Measurements from ENCODE around the gene HDHD2. TPM values are rescaled to one million over a fixed set of nuclear protein-coding genes. Genes with fewer than 3 reads are reported as not detected.

Gene HDHD2
- total and polyA plus RNA-seq, 2 of the 13 experiments (the other 11 are each of a cell fraction or from before 2014, with no cell fraction given) = 10.2 to 34.7 TPM

DNA sequence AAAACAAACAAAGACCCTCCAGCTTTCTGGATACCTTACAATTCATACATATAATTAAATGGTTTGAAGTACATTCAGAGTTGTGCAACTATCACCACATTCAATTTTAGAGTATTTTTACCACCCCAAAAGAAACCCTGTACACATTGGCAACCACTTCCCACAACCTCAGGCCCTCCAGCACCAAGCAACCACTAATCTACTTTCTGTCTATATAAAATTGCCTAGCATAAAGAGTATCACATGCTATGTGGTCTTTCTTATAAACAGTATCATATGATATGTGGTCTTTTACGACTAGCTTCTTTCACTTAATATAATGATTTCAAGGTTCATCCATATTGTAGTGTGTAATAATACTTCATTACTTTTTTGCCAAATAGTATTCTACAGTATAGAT, 18.6 kb upstream of the HDHD2 start (continued):
- TF ChIP-seq, protein P1, sequence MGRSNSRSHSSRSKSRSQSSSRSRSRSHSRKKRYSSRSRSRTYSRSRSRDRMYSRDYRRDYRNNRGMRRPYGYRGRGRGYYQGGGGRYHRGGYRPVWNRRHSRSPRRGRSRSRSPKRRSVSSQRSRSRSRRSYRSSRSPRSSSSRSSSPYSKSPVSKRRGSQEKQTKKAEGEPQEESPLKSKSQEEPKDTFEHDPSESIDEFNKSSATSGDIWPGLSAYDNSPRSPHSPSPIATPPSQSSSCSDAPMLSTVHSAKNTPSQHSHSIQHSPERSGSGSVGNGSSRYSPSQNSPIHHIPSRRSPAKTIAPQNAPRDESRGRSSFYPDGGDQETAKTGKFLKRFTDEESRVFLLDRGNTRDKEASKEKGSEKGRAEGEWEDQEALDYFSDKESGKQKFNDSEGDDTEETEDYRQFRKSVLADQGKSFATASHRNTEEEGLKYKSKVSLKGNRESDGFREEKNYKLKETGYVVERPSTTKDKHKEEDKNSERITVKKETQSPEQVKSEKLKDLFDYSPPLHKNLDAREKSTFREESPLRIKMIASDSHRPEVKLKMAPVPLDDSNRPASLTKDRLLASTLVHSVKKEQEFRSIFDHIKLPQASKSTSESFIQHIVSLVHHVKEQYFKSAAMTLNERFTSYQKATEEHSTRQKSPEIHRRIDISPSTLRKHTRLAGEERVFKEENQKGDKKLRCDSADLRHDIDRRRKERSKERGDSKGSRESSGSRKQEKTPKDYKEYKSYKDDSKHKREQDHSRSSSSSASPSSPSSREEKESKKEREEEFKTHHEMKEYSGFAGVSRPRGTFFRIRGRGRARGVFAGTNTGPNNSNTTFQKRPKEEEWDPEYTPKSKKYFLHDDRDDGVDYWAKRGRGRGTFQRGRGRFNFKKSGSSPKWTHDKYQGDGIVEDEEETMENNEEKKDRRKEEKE (IDR thresholded peaks at IDR 0.05) = no peak
- no peak for TF ChIP-seq ZNF572 (CRISPR knock-in tag; IDR thresholded peaks at IDR 0.05)

DNA sequence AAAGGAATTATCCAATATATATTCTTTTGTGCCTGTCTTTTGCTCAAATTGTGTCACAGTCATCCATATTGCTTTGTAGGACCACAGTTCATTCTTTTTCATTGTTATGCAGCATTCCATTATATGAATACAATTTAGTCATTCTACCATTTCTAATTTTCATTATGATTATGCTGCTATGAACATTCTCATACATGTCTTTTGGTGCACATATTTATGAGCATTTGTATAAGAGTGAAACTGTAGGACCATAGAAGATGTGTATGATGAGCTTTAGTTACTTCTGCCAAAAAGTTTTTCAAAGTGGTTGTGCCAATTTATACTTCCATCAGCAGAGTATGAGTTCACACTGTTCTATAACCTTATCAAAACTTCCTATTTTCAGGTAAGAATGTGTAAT, 18.2 kb upstream of the HDHD2 start:
- H3K27ac ChIP-seq (ENCODE audit: extremely low read length, insufficient read depth, low read length) = no peak overlapping the region
- peaks cover 1 to 14% of the 10 kb centered on the region in 2 experiments; a peak in 3 of 5 replicates for H3K36me3 ChIP-seq (replicated peaks in 1 of 2; ENCODE audit: control insufficient read depth in 1 of 2, insufficient read depth in 2 of 2, low read length in 2 of 2)
- in situ Hi-C loops (cut with HindIII; ENCODE audit: extremely low pct_ligation_motif_present, low pct_unique_long_range_greater_than_20kb) (no loop called here), intact Hi-C loops (cut with micrococcal nuclease; ENCODE audit: unreplicated experiment) (no loop called here)
- no peaks in the 10 kb centered on the region for H3K27me3 ChIP-seq (ENCODE audit: control insufficient read depth in 1 of 2, insufficient read depth in 2 of 2, low read length in 2 of 2)
- ATAC-seq (no peak), FAIRE-seq (no peak), DNase-seq (ENCODE audit: low spot score) (no peak)
- ChIA-PET POLR2A (interaction anchor here (1.4 kb wide), 1 partner anchor 19 kb away, joined by 3 read pairs; the partner anchor contains the start of gene HDHD2), CTCF (ENCODE audit: low intra/inter-chr PET ratio, low total read pairs) (no interaction called here)
- H3K4me2 ChIP-seq (ENCODE audit: low read depth, low read length) = no peak overlapping the region
- H3K9me3 ChIP-seq (ENCODE audit: low read length) = no peaks in the 10 kb centered on the region
- H3K79me2 ChIP-seq (ENCODE audit: insufficient read depth, low read length) = peaks cover 86% of the 10 kb centered on the region
- H3K4me3 ChIP-seq (replicated peaks in 1 of 3; ENCODE audit: insufficient read depth in 1 of 3, low read depth in 2 of 3, low read length in 3 of 3) = no peak overlapping the region
- H3K4me1 ChIP-seq (ENCODE audit: insufficient read depth, low read length) = peaks cover 13% of the 10 kb centered on the region; the same call in 1 of the 2 replicates
- no peak for TF ChIP-seq MYNN (CRISPR knock-in tag; IDR thresholded peaks at IDR 0.05; ENCODE audit: low read depth)
- TF ChIP-seq SNRNP70 (IDR thresholded peaks at IDR 0.05; ENCODE audit: low read depth, low read length) = no peak
- TF ChIP-seq KLF11 (CRISPR knock-in tag; IDR thresholded peaks at IDR 0.05) = no peak
- no peak for TF ChIP-seq ZBTB1 (CRISPR knock-in tag; IDR thresholded peaks at IDR 0.05; ENCODE audit: borderline replicate concordance)
- TF ChIP-seq SSRP1 (CRISPR knock-in tag; IDR thresholded peaks at IDR 0.05) = no peak
- no peak for TF ChIP-seq ZNF878 (CRISPR knock-in tag; IDR thresholded peaks at IDR 0.05)
- no peak for TF ChIP-seq ZNF749 (CRISPR knock-in tag; IDR thresholded peaks at IDR 0.05; ENCODE audit: borderline replicate concordance)
- TF ChIP-seq KLF15 (CRISPR knock-in tag; IDR thresholded peaks at IDR 0.05; ENCODE audit: borderline replicate concordance) = no peak
- TF ChIP-seq ZNF564 (CRISPR knock-in tag; IDR thresholded peaks at IDR 0.05) = no peak
- TF ChIP-seq ZNF224 (CRISPR knock-in tag; IDR thresholded peaks at IDR 0.05) = no peak
- no peak for TF ChIP-seq HMGA1 (CRISPR knock-in tag; conservative IDR thresholded peaks at IDR 0.05)
- TF ChIP-seq MAFG (CRISPR knock-in tag; IDR thresholded peaks at IDR 0.05) = no peak
- peaks cover 19% of the 10 kb centered on the region for H4K20me1 ChIP-seq (ENCODE audit: insufficient read depth, low read length)
- BruUV-seq (replicated peaks) = no TSS peak
- no peak overlapping the region for H2AFZ ChIP-seq (ENCODE audit: low read length)
- no peak overlapping the region for H3K9ac ChIP-seq (ENCODE audit: insufficient read depth, low read depth, low read length)
